ENCODE measurements around the gene ATP1A4.

ATP1A4 gene

GRCh38 chr1:160178731-160179130 lies 27.3 kb downstream of the ATP1A4 start:
- no peak for DNase-seq

DNA sequence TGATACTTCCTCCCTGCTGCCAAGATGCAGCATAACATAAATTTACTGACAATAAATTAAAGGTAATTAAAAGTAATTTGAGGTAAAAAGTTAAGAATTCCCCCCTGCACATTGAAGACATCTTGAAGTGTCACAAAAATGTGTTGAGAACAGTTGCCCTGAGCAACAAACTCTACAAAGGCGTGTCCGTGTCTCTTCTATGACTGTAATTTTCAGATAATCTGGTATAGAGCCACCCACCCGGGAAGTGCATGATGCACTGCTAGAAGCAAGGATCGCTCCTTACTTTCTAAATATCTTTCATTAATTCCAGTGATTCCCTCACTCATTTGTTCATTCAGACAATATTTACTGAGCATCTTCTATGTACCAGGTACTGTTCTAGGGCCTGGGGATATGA lies 27.9 kb downstream of the ATP1A4 start:
- DNase-seq, result no peak

- DNase-seq, result no peak
These were observed 34.8 kb downstream of the ATP1A4 start for GRCh38 chr1:160186246-160186645.

DNA sequence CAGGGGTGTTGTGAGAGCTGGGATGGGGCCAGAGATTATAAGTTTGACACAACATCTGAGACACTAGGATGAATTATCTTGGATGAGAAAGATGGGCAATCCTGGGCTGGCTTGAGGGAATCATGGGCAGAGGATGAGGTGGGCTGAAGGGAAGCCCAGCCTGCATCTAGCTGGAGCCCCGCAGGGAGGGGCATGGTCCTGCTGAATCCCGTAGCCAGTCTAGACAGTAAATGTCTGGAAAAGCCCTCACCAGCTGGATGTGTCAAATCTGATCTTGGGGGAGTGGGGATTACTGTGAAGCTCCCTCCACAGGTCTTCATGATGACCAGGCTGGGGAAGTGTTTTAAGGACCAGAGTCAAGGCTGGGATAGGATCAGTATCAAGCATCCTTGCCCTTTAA lies 35.3 kb downstream of the ATP1A4 start:
- DNase-seq, result no peak

GRCh38 chr1:160187407-160187806 lies 36.0 kb downstream of the ATP1A4 start:
- no peak for DNase-seq

GRCh38 chr1:160188341-160188740 lies 36.9 kb downstream of the ATP1A4 start:
- no peak for DNase-seq

GRCh38 chr1:160189649-160190625 lies 38.5 kb downstream of the ATP1A4 start, which contains the start of gene CASQ1:
Gene CASQ1, plus strand, starts transcription at chr1:160190575. Its CDS starts 177 bp downstream, at chr1:160190752.
- DNase-seq, result no peak

DNA sequence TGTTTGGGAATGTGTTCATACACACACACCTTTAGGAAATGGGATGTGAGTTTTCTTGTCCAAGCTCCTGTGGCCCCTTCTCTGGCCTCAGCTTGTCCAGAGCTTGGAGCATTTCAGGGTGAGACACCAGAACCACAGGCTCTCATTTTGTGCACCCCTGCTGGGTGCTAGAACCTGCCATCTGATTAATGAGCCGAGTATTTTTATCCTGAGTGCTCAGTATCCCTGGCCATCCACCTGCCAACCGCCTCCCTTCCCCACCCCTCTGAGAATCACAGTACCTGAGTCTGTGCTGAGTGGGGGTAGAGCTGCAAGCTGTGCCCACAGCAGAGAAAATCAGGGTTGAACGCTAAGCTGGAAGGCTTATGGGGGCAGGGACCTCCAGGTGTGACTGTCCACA lies 40.4 kb downstream of the ATP1A4 start:
- DNase-seq, result no peak

DNA sequence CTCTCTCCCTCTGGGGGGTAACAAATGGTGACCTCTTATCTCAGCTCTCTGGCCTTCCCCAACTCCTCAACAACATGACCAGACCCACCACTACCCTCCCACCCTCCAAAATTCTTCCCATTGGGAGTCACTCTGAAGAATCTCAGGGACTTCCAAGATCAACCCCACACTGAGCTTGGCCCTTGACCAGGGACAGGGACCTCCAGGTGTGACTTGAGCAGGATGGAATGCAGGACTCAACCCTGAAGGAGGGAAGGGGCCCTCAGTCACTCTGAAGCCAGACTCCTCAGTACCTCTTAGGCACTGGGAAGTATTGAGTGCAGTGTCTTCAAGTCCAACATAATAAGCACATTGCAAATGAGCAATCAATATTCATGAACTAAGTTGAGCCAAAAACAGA lies 40.8 kb downstream of the ATP1A4 start:
- no peak for DNase-seq

DNA sequence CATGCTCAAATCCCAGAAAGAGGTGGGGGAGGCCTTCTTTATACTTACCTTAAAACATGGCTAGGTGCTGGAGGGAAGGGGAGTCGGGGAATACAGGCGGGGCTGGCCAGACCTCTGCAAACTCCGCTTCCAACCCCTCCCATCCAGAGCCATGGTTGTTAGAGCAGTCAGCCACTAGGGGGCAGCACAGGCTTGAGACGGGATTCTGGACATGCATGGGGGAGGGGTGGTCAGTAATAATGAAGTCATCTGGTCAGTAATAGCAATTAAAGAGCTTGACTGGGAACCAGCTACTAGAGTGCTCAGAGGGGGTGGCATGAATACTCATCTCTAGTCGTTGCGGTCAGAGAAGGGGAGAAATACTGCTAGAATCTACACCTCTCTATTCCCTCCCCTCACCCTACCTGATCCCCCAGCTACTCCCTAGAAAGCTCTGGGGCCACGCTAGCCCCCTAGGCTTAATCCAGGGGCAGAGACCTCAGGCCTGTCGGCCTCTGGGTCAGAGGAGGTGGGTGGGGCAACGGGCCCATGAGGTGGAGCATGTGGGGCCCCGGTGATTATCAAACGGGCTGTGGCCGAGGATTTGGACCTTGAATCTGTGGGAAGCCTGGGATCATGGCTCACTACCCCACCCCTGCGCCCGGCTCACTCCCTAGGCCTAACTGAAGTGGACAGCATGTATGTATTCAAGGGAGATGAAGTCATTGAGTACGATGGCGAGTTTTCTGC lies 41.9 kb downstream of the ATP1A4 start:
- DNase-seq, result peak; percentile 72 to 80

- no peak for DNase-seq
These were observed 42.7 kb downstream of the ATP1A4 start for GRCh38 chr1:160193832-160194736.

DNA sequence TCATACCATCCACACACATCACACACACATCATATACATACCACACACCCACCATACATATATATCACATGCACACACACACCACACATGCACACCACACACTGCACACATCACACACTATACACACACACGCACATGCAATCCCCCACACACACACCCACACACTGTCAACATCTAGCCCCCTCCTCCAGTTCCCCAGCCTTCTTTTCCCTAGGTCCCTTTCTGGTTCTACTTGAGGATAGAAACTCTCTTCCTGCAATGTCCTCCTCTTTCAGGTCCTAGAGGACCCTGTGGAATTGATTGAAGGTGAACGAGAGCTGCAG lies 43.3 kb downstream of the ATP1A4 start:
- DNase-seq, result no peak

DNA sequence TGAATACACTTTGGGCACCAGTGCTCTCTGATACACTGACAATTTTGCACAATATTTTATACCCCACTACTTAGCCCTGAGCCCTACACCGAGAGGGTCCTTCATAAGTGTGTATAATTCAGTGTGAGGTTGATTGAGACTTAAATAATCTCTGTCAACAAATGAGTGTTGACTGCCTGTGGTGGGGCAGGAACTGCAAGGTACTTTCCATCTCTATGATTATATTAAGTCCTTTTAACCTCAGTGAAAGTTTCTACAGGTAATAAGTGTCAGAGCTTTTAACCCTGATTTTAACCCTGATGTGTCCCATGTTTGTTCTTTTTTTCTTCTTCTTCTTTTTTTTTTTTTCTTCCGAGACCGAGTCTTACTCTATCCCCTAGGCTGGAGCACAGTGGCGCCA lies 44.7 kb downstream of the ATP1A4 start:
- DNase-seq, result no peak

DNA sequence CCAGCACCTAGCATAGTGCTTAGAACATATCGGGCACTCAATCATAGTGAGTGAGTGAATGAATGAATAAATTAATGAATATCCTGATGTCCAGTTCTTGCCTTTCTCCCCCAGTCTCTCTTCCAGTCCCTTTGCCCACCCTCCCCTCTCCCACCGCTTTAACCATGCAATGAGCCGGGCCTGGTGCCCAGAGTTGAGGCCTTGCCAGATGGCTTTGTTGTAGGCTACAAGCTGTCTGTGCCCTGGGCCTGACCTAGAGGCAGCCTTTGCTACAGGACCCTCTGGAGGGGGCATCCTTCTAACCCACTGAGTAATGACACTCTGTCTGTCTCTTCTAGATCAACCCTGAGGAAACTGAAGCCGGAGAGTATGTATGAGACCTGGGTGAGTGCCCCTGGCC lies 45.8 kb downstream of the ATP1A4 start:
- no peak for DNase-seq

DNA sequence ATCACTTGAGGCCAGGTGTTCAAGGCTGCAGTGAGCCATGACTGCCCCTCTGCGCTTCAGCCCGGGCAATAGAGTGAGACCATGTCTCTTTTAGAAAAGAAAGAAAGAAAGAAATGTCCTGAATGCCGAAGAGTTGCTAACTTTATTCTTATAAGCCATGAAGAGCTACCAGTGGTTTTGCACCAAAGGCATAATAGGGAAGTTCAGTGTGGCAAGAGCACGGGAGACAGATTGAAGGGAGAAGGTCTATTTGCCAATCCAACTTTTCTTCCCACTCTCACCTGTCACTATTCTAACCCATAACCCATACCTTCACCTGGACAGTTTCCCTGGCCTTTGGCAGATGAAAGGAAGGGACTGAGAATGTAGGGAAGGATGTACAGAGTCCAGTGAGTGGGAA lies 49.4 kb downstream of the ATP1A4 start:
- no peak for DNase-seq

- DNase-seq, result no peak
These were observed 53.3 kb downstream of the ATP1A4 start for GRCh38 chr1:160204526-160205241.

DNA sequence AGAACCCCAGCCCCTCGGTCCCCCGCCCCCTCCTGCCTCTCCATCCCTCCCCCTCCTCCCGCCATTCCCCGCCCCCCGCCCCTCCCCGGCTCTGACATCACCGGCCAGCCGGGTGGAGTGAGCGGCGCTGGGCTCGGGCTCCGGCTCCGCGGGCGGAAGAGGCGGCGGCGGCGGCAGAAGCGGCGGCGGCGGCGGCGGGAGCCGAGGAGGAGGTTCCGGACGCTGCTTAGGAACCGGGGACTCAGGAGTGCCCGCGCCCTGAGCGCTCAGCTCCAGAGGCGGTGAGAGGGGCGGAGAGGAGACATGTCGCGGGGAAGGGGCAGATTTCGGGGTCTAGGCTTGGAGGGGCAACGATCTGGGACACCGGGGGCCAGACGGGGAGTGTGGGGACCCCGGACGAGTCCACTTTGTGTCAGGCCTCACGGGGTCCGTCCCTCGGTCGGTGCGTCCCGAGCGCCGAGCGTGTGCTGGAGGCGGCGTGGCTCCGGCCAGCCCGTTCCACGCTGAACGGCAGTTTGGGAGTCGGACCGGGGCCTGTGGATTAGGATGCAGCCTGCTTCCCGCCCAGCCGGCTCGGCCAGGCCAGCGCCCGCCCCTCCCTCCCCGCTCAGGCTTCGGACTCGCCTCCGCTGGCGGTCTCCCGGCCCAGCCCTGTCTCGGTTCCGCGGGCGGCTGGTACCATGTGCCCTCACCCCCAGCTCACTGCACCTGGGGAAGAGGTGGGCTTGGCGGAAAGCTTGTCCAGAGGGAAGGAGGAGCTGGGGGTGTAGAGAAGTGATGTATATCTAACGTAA lies 54.0 kb downstream of the ATP1A4 start, which contains the start of gene PEA15:
TSS of gene PEA15 (plus strand) at position 143 of the 794 bp plus-strand sequence. CDS start 6,161 bp downstream, outside the sequence.
- peak; percentile 58 to 60 for DNase-seq

GRCh38 chr1:160206036-160206389 lies 54.6 kb downstream of the ATP1A4 start:
- peak; percentile 53 to 64 for DNase-seq

DNA sequence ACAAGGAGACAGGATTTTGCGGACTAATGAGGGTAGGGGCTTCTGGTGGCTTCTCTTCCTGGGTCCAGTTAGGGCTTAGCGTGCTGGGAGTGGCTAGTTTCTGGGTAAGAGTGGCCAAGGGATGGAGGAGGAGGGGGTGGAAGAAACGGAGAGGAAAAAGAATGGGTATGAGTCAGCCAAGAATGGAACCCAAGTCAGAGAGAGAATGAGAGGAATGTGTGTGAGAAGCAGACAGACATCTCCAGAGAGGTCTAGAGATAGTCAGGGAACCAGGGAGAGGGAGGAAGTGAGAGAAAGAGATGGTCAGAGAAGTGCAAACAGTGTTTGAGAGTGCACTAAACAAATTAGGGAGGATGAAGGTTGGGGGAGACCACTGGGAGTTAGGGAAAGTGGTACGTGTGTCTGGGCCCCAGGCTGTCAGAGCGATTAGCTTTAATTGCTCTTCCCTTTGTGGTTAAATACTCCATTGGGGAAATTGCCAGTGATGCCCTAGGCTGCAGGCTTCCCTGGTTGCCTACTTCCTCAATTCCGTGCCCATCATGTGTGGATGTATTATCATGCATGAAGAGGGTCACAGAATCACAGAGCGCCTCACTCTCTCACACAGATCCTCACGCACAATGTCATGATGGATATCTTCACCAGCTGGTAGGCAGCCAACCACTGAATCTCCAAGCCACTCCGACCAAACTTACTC lies 55.2 kb downstream of the ATP1A4 start:
- no peak for DNase-seq

DNA sequence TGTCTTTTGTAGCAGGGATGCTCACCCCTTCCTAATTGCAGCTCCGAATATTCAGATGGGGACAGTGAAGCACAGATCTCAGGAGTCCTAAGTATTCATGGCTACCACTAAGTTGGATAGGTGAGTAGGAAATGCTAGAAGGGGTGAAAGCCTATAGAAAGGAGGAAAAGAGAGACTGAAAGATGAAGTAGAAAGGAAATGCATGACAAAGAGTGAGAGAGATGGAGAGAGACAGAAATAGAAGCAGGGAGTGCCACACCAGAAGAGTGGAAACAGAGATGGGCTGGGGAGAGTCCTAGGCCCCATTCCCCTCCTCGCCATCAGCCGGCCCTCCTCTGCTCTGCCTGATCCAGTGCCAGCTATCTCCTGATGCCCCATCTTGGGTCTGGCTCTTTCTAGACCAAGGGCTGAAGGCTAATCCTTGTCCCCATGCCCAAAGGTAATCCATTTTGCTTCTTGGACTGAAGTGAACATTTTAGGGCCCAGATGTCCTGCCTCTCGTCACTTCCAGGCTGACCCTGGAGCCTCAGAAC lies 55.8 kb downstream of the ATP1A4 start:
- no peak for DNase-seq

Measured in activated CD4-positive, alpha-beta T cell treated with anti-CD3 and anti-CD28 coated beads, Interleukin-2, amount 50 U/mL, for 4 hours (primary cell).